ENCODE measurements around the gene MED29. TPM values are rescaled to one million over a fixed set of nuclear protein-coding genes. Genes with fewer than 3 reads are reported as not detected.

The MED29 gene
- total RNA-seq, 1 experiment from 2014 or later = 24.3 TPM

DNA sequence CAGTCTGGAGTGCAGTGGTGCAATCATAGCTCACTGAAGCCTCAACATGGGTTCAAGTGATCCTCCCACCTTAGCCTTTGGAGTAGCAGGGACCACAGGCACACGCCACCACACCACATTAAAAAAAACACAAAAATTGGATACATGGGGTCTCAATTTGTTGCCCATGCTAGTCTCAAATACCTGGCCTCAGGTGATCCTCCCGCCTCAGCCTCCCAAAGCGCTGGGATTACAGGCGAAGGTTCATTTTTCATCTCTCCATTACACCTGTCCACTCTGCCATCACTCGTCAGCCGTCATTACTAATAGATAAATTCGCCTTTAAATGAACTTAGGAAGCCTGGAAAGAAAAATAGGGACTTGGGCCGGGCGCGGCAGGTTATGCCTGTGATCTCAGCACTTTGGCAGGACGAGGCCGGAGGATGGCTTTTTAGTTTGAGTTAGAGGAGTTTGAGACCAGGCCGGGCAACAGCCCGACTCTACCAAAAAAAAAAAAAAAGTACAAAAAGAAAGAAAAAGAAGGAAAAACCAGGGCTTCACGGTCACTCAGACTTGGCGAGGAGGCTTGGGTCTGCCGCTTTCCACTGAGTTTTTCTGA, 53.5 kb downstream of the MED29 start:
- Mint-ChIP-seq H3K36me3 (ENCODE audit: insufficient read depth, unreplicated experiment) (peaks cover 36% of the 10 kb centered on the region), H3K4me1 (ENCODE audit: insufficient read depth, unreplicated experiment) (peaks cover 22% of the 10 kb centered on the region)
- intact Hi-C loops (cut with micrococcal nuclease) = no loop called here

DNA sequence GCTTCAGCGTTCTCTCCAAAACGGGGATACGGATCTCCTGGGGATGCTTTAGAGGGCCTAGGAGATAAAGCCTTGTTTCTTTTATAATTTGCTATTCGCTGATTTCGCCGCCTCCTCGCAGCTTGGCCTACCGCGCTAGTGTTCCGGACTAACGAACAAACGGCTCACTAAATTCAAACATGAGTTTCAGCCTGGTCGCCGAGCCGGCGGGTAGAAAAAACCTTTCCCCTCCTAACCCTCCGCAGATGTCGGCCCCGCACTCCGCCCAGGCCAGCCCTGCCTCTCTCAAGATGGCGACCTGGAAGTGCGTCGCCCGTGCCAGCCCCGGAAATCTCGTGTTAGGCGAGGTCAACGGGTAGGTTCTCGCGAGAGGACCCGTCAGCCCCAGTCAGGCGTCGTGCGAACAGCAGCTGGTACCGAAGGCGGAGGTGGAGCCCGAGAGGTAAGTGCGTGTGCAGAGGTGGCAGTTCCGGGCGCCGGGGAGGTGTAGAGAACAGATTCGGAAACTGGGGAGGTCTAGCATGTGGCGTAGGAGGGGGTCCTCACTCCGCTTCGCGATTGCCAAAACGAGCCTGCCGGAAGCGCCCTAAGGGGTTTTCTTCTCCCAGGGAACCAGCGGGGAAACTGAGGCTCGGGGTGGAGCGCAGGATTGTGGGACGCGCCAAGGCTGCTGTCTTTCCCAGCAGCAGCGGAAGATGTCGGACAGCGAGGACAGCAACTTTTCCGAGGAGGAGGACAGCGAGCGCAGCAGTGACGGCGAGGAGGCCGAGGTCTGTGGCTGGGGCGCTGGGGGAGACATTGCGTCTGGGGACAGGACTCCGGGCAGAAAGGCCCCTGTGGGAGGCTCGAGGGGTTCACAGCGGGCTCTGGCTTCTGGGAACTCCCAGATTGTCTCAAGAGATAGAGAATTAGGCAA, 54.3 kb downstream of the MED29 start, which contains the start of gene SUPT5H:
TSS of gene SUPT5H (plus strand) at position 387 of the 916 bp plus-strand sequence. CDS start at position 696, 309 bp downstream.
- ChIA-PET POLR2A (interaction anchor here (0.6 to 3.9 kb wide), 33 partner anchors 10 to 1000 kb away, joined by 3 to 107 read pairs (median 5); partner anchors contain the start of genes EID2, EID2B, MED29 and PAF1), CTCF (interaction anchor here (0.6 to 2.1 kb wide), 5 partner anchors 10 to 486 kb away, joined by 3 to 14 read pairs (median 7); partner anchors contain the start of genes EID2B and RPS16)
- BruUV-seq (replicated peaks) = TSS peak; percentile 79
- Mint-ChIP-seq H3K36me3 (ENCODE audit: insufficient read depth, unreplicated experiment) (peaks cover 38% of the 10 kb centered on the region), H3K4me1 (ENCODE audit: insufficient read depth, unreplicated experiment) (peaks cover 28% of the 10 kb centered on the region), H3K27ac (ENCODE audit: low read depth, unreplicated experiment) (peak within 1 kb of the TSS; percentile 99), H3K9me3 (ENCODE audit: unreplicated experiment) (no peaks in the 10 kb centered on the region), H3K27me3 (ENCODE audit: insufficient read depth, unreplicated experiment) (no peaks in the 10 kb centered on the region), H3K4me3 (ENCODE audit: unreplicated experiment) (peak within 1 kb of the TSS; percentile 93)
- TF ChIP-seq, protein P1, sequence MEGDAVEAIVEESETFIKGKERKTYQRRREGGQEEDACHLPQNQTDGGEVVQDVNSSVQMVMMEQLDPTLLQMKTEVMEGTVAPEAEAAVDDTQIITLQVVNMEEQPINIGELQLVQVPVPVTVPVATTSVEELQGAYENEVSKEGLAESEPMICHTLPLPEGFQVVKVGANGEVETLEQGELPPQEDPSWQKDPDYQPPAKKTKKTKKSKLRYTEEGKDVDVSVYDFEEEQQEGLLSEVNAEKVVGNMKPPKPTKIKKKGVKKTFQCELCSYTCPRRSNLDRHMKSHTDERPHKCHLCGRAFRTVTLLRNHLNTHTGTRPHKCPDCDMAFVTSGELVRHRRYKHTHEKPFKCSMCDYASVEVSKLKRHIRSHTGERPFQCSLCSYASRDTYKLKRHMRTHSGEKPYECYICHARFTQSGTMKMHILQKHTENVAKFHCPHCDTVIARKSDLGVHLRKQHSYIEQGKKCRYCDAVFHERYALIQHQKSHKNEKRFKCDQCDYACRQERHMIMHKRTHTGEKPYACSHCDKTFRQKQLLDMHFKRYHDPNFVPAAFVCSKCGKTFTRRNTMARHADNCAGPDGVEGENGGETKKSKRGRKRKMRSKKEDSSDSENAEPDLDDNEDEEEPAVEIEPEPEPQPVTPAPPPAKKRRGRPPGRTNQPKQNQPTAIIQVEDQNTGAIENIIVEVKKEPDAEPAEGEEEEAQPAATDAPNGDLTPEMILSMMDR (IDR thresholded peaks at IDR 0.05; ENCODE audit: unreplicated experiment) = no peak
- intact Hi-C loops (cut with micrococcal nuclease) = no loop called here
- DNase-seq (ENCODE audit: unreplicated experiment) = peak; percentile 99

More for the DNA sequence above, 53.5 kb downstream of the MED29 start:
- TSS peak; percentile 94 for BruUV-seq (replicated peaks)
- Mint-ChIP-seq H3K9me3 (ENCODE audit: unreplicated experiment) (no peaks in the 10 kb centered on the region), H3K27ac (ENCODE audit: low read depth, unreplicated experiment) (peak overlapping the region; percentile 99), H3K4me3 (ENCODE audit: unreplicated experiment) (peak overlapping the region; percentile 93), H3K27me3 (ENCODE audit: insufficient read depth, unreplicated experiment) (no peaks in the 10 kb centered on the region)
- no peak for DNase-seq (ENCODE audit: unreplicated experiment)
- TF ChIP-seq, protein P1 (IDR thresholded peaks at IDR 0.05; ENCODE audit: unreplicated experiment) = no peak
- ChIA-PET CTCF (interaction anchor here (0.6 to 2.1 kb wide), 8 partner anchors 9 to 1042 kb away, joined by 3 to 14 read pairs (median 4); partner anchors contain the start of genes EID2B and RPS16), POLR2A (interaction anchor here (0.6 to 3.9 kb wide), 28 partner anchors 9 to 786 kb away, joined by 3 to 107 read pairs (median 5); partner anchors contain the start of genes EID2, EID2B, MED29 and PAF1)

DNA sequence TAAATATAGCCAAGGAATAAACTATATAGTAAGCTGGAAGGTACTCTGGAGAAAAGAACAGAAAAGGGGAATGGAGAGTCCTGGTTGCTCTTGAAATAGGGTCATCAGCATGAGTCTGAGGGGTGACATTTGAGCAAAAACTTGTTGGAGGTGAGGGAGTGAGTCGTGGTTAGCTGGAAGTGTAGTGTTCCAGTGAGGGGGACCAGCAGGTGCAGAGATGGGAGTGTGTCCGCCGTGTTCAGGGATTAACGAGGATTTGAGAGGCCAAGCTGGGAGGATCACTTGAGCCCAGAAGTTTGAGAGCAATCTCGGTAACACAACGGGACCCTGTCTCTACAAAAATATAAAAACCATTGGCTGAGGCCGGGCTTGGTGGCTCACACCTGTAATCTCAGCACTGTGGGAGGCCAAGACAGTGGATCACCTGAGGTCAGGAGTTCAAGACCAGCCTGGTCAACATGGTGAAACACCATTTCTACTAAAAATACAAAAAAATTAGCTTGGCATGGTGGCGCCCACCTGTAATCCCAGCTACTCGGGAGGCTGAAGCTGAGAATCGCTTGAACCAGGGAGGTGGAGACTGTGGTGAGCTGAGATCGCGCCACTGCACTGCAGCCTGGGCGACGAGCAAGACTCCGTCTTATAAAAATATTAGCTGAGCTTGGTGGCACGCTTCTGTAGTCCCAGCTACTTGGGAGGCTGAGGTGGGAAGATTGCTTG, 55.3 kb downstream of the MED29 start:
- Mint-ChIP-seq H3K4me1 (ENCODE audit: insufficient read depth, unreplicated experiment) (peaks cover 32% of the 10 kb centered on the region), H3K27me3 (ENCODE audit: insufficient read depth, unreplicated experiment) (no peaks in the 10 kb centered on the region), H3K27ac (ENCODE audit: low read depth, unreplicated experiment) (peak overlapping the region; percentile 99), H3K9me3 (ENCODE audit: unreplicated experiment) (no peaks in the 10 kb centered on the region), H3K4me3 (ENCODE audit: unreplicated experiment) (peak overlapping the region; percentile 93), H3K36me3 (ENCODE audit: insufficient read depth, unreplicated experiment) (peaks cover 48% of the 10 kb centered on the region)
- BruUV-seq (replicated peaks) = no TSS peak
- TF ChIP-seq, protein P1 (IDR thresholded peaks at IDR 0.05; ENCODE audit: unreplicated experiment) = no peak
- no peak for DNase-seq (ENCODE audit: unreplicated experiment)
- intact Hi-C loops (cut with micrococcal nuclease) = no loop called here
- POLR2A ChIA-PET = interaction anchor here (0.6 to 3.9 kb wide), 11 partner anchors 11 to 999 kb away, joined by 3 to 107 read pairs (median 5); partner anchors contain the start of genes EID2, EID2B, RPS16 and TIMM50
- CTCF ChIA-PET = interaction anchor here (0.6 to 2.1 kb wide), 5 partner anchors 28 to 1124 kb away, joined by 3 to 14 read pairs (median 3); partner anchors contain the start of gene EID2B
